HepG2 (cell line): ENCODE results near the gene DOCK10. TPM values are rescaled to one million over a fixed set of nuclear protein-coding genes. Genes with fewer than 3 reads are reported as not detected.

ENCODE experiments used
- ATAC-seq: fragments of 200-7000 bp; cut with Tn5 transposase; 3 replicates; pipeline ENCODE4 v1.9.1; 2020; ENCODE audit warnings: mild to moderate bottlenecking, moderate library complexity
- BruUV-seq: library from RNA; stranded (reverse); fragments of 400-500 nt; replicated peaks from 2 replicates; lab custom pipeline; 2021; lab: Mats Ljungman, UMichigan
- CTCF ChIA-PET: fragments of 300-600 bp; formaldehyde crosslinking; extraction: SDS; loops from one replicate; lab custom pipeline; 2021; ENCODE audit warnings: low total read pairs, inconsistent platforms, low intra/inter-chr PET ratio; lab: Yijun Ruan, JAX
- POLR2A ChIA-PET: fragments of 350-600 bp; sonication (Branson Sonifier 250); formaldehyde crosslinking; loops from one replicate; lab custom pipeline; 2020; ENCODE audit warnings: antibody characterized with exemption, inconsistent platforms; lab: Yijun Ruan, JAX
- DNase-seq: peaks from one replicate; pipeline ENCODE4 v3.0.0-alpha.2; 2015; ENCODE audit warnings: low spot score
- FAIRE-seq: peaks from 3 replicates; lab custom pipeline; 2011; peaks lifted over from hg19 to GRCh38; lab: Jason Lieb, UNC
- H2AFZ ChIP-seq: one replicate; pipeline ENCODE4 v1.6.1; 2011; ENCODE audit warnings: low read length, inconsistent platforms
- H3K27ac ChIP-seq: fragments of 300-600 bp; 3 replicates; pipeline ENCODE4 v1.8.0; 2011; ENCODE audit warnings: mixed run types, mild to moderate bottlenecking, mixed read lengths, low read length, inconsistent platforms; ENCODE audit not compliant: insufficient read depth; ENCODE audit errors: extremely low read length
- H3K27me3 ChIP-seq, 2 experiments: fragments of 200-600 bp in 1 of 2; 2 replicates in 1 of 2; 3 replicates in 1 of 2; pipeline versions ENCODE4 v1.6.0 to v1.8.0; 2011; ENCODE audit warnings: low read length in 2 of 2, mild to moderate bottlenecking in 2 of 2, moderate library complexity in 2 of 2, inconsistent platforms in 1 of 2; ENCODE audit not compliant: insufficient read depth in 2 of 2, control insufficient read depth in 1 of 2
- H3K36me3 ChIP-seq, 2 experiments: fragments of 200-600 bp in 1 of 2; replicated peaks in 1 of 2; 2 replicates in 1 of 2; 3 replicates in 1 of 2; pipeline versions ENCODE4 v1.5.1 to v1.8.0; 2011; ENCODE audit warnings: low read length in 2 of 2, inconsistent platforms in 1 of 2; ENCODE audit not compliant: insufficient read depth in 2 of 2, control insufficient read depth in 1 of 2
- H3K4me1 ChIP-seq: 2 replicates; pipeline ENCODE4 v1.5.1; 2012; ENCODE audit warnings: low read length, inconsistent platforms; ENCODE audit not compliant: insufficient read depth
- H3K4me2 ChIP-seq: 2 replicates; pipeline ENCODE4 v1.6.0; 2011; ENCODE audit warnings: low read depth, low read length, inconsistent platforms
- H3K4me3 ChIP-seq, 3 experiments: fragments of 200-600 bp in 1 of 3; sonication (generic), shearing (Covaris generic) in 1 of 3; replicated peaks in 1 of 3; 2 replicates each; pipeline ENCODE4 v1.5.1; 2011 to 2016; ENCODE audit warnings: low read length in 3 of 3, inconsistent platforms in 2 of 3, low read depth in 2 of 3, mild to moderate bottlenecking in 2 of 3, control low read depth in 1 of 3, mixed read lengths in 1 of 3; ENCODE audit not compliant: insufficient read depth in 1 of 3
- H3K79me2 ChIP-seq: one replicate; pipeline ENCODE4 v1.6.1; 2011; ENCODE audit warnings: low read length, inconsistent platforms; ENCODE audit not compliant: insufficient read depth
- H3K9ac ChIP-seq: 2 replicates; pipeline ENCODE4 v1.6.0; 2011; ENCODE audit warnings: mild to moderate bottlenecking, low read depth, low read length, inconsistent platforms; ENCODE audit not compliant: insufficient read depth
- H3K9me3 ChIP-seq: 2 replicates; pipeline ENCODE4 v1.5.1; 2012; ENCODE audit warnings: mild to moderate bottlenecking, low read length
- H4K20me1 ChIP-seq: 2 replicates; pipeline ENCODE4 v1.6.0; 2011; ENCODE audit warnings: inconsistent platforms, mild to moderate bottlenecking, low read length, moderate library complexity; ENCODE audit not compliant: insufficient read depth
- EHMT2 ChIP-seq: fragments of 200-600 bp; sonication (generic); IDR thresholded peaks from 2 replicates; pipeline ENCODE4 v1.7.0; 2017; ENCODE audit warnings: antibody characterized with exemption, low read depth, low read length, borderline replicate concordance
- FOXK1 ChIP-seq: sonication (generic); formaldehyde crosslinking; IDR thresholded peaks from 2 replicates; pipeline ENCODE4 v1.4.0; 2020; ENCODE audit warnings: low read depth, missing genetic modification reagents, borderline replicate concordance
- RFXAP ChIP-seq: sonication (generic); formaldehyde crosslinking; IDR thresholded peaks from 2 replicates; pipeline ENCODE4 v1.4.0; 2020; ENCODE audit warnings: missing genetic modification reagents, borderline replicate concordance
- WGBS: methylation state at CpG from one replicate; pipeline ENCODE4 v1.1.6; 2017; ENCODE audit warnings: low lambda C conversion rate; 5-methylcytosine and 5-hydroxymethylcytosine counted together
- in situ Hi-C: cut with HindIII; loops from 2 replicates; pipeline ENCODE4 v1.10.0; 2017; ENCODE audit warnings: low pct_unique_long_range_greater_than_20kb; ENCODE audit not compliant: extremely low pct_ligation_motif_present
- intact Hi-C: fragments of 100-400 bp; cut with micrococcal nuclease; formaldehyde crosslinking; loops from one replicate; pipeline ENCODE4 v1.10.0; 2022; ENCODE audit not compliant: unreplicated experiment
- polyA plus RNA-seq, 8 experiments: library from polyadenylated mRNA; depleted of rRNA in 3 of 8; stranded (reverse) in 7 of 8; unstranded in 1 of 8; fragments of >200 nt; fragmentation: Illumina TruSeq in 4 of 8; extraction: Trizol in 4 of 8; gene quantifications; 2 replicates each; pipeline versions ENCODE4 v1.2.1 to v1.2.3, GENCODE V29; 2011 to 2016; ENCODE audit warnings: low read depth in 4 of 8, missing spikeins in 1 of 8, mixed read lengths in 1 of 8; ENCODE audit not compliant: insufficient read depth in 1 of 8
- total RNA-seq, 5 experiments: library from RNA; depleted of rRNA; stranded (reverse); fragments of >200 nt; fragmentation: Illumina TruSeq; extraction: Trizol; gene quantifications; 2 replicates each; pipeline ENCODE4 v1.2.3, GENCODE V29; 2016; ENCODE audit warnings: low read depth in 1 of 5
- TF ChIP-seq, protein P1 (sequence below): sonication (generic); formaldehyde crosslinking; IDR thresholded peaks from 2 replicates; pipeline ENCODE4 v1.4.0; 2020; ENCODE audit warnings: missing genetic modification reagents, borderline replicate concordance
- TF ChIP-seq, protein P2 (sequence below): sonication (generic); formaldehyde crosslinking; IDR thresholded peaks from 2 replicates; pipeline ENCODE4 v1.9.0; 2022; ENCODE audit warnings: missing genetic modification reagents, mild to moderate bottlenecking, borderline replicate concordance

The DOCK10 gene
- total and polyA plus RNA-seq, 2 of the 13 experiments (the other 11 are each of a cell fraction or from before 2014, with no cell fraction given): not detected

DNA sequence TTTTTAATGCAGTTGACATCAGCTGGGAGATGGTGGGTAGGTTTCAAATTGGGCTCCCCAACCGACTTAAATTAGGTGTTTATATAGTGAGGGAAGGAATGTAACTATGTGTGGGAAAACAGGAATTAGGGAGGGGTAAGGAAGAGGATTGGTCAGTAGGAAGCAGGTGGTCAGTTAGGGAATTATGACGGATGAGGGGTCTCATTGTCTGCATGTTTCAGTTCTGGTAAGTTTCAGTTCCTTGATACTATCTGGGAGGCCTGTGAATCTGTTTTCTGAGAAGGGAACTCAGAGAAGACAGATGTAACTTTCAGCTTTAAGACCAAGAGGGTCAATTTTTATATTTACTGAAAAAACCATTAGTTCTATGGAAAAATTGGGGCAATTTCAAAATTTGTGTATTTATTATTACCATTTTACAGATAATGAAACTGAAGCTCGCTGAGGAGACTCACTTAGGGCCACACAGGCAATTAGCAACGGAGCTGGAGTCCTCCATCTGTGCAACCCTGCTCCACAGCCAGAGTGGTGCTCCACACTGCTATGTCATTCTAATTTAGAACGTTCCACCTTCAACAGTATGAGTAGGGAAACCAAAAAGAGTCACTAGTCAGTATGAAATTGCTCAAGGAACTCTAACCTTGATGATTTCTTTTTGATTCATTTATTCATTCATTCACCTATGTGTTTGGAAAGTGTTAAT lies 290.1 kb downstream of the DOCK10 start (continued):
- TF ChIP-seq, protein P1, sequence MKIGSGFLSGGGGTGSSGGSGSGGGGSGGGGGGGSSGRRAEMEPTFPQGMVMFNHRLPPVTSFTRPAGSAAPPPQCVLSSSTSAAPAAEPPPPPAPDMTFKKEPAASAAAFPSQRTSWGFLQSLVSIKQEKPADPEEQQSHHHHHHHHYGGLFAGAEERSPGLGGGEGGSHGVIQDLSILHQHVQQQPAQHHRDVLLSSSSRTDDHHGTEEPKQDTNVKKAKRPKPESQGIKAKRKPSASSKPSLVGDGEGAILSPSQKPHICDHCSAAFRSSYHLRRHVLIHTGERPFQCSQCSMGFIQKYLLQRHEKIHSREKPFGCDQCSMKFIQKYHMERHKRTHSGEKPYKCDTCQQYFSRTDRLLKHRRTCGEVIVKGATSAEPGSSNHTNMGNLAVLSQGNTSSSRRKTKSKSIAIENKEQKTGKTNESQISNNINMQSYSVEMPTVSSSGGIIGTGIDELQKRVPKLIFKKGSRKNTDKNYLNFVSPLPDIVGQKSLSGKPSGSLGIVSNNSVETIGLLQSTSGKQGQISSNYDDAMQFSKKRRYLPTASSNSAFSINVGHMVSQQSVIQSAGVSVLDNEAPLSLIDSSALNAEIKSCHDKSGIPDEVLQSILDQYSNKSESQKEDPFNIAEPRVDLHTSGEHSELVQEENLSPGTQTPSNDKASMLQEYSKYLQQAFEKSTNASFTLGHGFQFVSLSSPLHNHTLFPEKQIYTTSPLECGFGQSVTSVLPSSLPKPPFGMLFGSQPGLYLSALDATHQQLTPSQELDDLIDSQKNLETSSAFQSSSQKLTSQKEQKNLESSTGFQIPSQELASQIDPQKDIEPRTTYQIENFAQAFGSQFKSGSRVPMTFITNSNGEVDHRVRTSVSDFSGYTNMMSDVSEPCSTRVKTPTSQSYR (CRISPR knock-in tag): no peak
- TF ChIP-seq RFXAP (CRISPR knock-in tag) (no peak), FOXK1 (CRISPR knock-in tag) (no peak)

DNA sequence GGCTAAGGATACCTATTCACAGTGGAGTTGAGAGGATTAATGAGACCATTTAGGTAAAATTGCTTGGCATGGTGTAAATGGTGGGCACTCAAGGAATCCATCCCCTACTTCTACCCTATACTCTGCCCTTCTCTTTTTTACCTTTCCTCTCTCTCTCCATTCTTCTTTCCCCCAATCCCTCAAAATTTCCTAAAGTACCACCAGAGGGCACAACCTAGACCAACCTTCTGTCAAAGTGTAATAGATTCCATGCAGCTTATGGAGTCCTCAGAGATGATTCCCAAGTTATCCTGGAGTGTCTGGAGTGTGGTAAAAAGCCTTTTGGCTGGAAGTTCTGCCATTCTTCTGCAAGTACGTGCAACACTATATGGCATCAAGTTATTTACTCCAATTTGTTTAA lies 293.1 kb downstream of the DOCK10 start:
- no peak overlapping the region for H3K4me2 ChIP-seq
- ChIA-PET CTCF (no interaction called here), POLR2A (no interaction called here)
- H3K79me2 ChIP-seq: no peaks in the 10 kb centered on the region
- no peak overlapping the region for H3K27ac ChIP-seq
- no peaks in the 10 kb centered on the region for H3K27me3 ChIP-seq
- TF ChIP-seq, protein P2, sequence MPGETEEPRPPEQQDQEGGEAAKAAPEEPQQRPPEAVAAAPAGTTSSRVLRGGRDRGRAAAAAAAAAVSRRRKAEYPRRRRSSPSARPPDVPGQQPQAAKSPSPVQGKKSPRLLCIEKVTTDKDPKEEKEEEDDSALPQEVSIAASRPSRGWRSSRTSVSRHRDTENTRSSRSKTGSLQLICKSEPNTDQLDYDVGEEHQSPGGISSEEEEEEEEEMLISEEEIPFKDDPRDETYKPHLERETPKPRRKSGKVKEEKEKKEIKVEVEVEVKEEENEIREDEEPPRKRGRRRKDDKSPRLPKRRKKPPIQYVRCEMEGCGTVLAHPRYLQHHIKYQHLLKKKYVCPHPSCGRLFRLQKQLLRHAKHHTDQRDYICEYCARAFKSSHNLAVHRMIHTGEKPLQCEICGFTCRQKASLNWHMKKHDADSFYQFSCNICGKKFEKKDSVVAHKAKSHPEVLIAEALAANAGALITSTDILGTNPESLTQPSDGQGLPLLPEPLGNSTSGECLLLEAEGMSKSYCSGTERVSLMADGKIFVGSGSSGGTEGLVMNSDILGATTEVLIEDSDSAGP (CRISPR knock-in tag): no peak
- TF ChIP-seq EHMT2: no peak
- H2AFZ ChIP-seq: no peak overlapping the region
- WGBS: 0% methylated on average over 1 of the region's 1 CpG
- BruUV-seq: no TSS peak
- no peaks in the 10 kb centered on the region for H4K20me1 ChIP-seq
- in situ Hi-C loops (no loop called here), intact Hi-C loops (no loop called here)
- H3K9ac ChIP-seq: no peak overlapping the region
- H3K4me3 ChIP-seq: no peak overlapping the region
- DNase-seq: no peak
- H3K36me3 ChIP-seq: no peaks in the 10 kb centered on the region
- FAIRE-seq: no peak
- no peaks in the 10 kb centered on the region for H3K9me3 ChIP-seq
- ATAC-seq: peak; percentile 35; the same call in 1 of the 3 replicates
- no peaks in the 10 kb centered on the region for H3K4me1 ChIP-seq
